GM12873 (cell line): Measurements from ENCODE around the gene USF2.

Experiments
- CTCF ChIP-seq: IDR thresholded peaks from 2 replicates; pipeline ENCODE4 v1.5.1; 2012; ENCODE audit warnings: low read depth, mild to moderate bottlenecking, moderate library complexity, low read length, control low read depth; ENCODE audit not compliant: insufficient read depth; ENCODE audit errors: missing control alignments

Gene USF2

GRCh38 chr19:35294859-35295791 lies 26.4 kb downstream of the USF2 start:
- no peak for TF ChIP-seq CTCF

GRCh38 chr19:35295792-35296462 lies 27.2 kb downstream of the USF2 start:
- no peak for TF ChIP-seq CTCF

GRCh38 chr19:35296644-35297514 lies 28.1 kb downstream of the USF2 start:
- no peak for TF ChIP-seq CTCF

- TF ChIP-seq CTCF, result no peak
Observed at GRCh38 chr19:35297515-35297848, 28.7 kb downstream of the USF2 start.

GRCh38 chr19:35297922-35298321 lies 29.2 kb downstream of the USF2 start:
- TF ChIP-seq CTCF, result no peak

- TF ChIP-seq CTCF, result no peak
Observed at GRCh38 chr19:35298561-35298972, 29.8 kb downstream of the USF2 start.
